ENCODE data around the gene ZNF516.
A peak's percentile ranks its signal among the peaks of the same experiment; 100 is the strongest.

Gene ZNF516

DNA sequence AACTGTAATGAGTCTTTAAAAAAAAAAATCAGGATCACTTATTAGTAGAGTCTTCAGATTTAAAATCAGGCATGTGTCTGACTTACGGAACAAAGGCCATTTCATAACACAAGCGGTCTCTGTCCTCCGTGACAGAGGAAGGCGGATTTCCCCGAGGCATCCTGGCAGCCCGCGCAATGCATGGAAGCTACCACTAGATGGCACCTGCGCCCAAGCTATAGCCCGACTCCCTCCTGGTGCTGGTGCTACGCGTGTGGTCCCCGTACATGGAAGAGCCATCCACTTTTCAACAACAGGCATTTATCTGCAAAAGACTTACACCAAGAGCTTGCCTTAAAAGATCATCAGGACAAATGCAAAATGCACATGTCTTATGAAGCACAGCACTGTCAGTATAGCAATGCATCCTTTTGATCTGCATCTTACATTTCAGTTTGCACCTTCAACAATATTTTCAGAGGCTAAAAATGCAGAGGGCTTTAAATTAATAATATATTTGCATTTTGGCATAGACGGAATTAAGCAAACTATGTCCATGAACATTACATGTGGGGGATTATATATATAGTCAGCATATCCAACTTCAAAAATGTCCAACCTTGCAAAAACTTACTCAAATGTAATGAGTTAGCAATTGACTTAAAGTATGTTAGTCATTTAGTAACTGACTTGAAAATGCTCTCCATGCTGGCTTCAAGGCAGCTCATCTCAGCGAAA, 96.0 kb downstream of the ZNF516 start:
- peak; percentile 62 to 75 (median 64) for DNase-seq (ENCODE audit: low read depth in 3 of 3)

DNA sequence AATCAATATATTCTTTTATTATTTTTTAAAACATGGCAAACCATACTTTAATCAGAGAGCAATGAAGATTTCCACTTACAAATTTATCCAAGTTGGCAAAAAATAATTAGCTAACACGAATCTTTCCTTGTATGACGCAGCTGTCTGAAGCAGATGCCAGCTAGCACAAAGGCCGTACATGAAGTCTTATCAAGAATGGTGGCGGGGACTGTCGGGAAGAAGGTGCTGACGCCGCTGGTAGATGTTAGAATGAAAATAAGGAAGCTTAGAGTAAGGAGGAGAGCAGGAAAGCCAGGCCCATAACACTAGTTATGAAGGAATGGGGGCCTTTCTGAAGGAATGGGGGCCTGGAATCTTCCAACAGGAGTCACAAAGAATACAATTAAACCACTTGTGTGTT, 96.7 kb downstream of the ZNF516 start:
- DNase-seq (ENCODE audit: low read depth in 3 of 3) = no peak

DNA sequence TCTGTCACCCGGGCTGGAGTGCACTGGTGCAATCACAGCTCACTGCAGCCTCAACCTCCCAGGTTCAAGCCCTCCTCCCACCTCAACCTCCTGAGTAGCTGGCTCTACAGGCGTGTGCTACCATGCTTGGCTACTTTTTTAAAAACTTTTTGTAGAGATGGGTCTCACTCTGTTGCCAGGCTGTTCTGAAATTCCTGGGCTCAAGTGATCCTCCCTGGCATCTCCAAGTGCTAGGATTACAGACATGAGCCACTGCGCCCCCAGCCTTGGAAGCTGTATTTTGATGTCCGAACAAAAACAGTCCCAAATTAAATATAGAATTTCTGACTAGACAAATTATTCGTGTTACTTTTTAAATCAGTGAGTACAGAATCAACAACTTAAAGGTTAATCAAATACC, 97.4 kb downstream of the ZNF516 start:
- no peak for DNase-seq (ENCODE audit: low read depth in 3 of 3)

DNA sequence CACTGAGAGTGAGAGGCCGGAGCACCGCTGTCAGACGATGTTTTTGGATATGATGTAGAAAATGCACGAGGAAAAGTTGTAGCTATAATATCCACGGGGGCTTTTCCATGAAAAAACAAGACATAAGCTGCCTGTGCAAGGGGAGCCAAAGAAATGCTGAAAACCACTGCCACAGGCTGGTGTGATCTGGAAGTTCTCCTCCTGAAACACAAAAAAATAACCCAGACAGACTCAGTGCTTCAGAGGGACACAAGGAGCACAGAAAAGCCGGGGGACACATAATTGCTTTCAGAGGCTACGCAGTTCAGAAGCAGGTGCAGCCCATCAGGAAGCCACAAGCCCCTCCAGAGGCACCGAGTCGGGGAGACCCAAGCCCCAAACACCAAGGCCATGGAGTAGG, 98.2 kb downstream of the ZNF516 start:
- no peak for DNase-seq (ENCODE audit: low read depth in 3 of 3)

DNA sequence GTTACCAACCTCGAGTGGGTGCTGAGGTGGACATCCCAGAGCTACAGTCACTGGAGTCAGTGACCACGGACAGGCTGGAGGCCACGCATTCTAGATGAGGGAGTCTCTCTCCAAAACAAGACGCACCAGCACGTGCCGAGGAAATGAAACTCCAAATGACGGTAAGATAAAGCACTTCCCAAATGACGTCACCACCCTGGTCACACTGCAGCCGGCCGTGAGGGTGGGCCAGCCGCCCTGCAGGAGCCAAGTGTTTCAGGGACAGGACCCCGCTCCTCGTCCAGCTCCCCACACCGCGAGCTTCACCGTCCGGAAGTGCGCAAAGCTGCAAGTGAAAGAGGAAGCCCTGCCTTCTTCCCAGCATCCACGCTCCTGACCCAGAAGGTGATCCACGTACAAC, 99.4 kb downstream of the ZNF516 start:
- DNase-seq (ENCODE audit: low read depth in 3 of 3) = no peak

DNA sequence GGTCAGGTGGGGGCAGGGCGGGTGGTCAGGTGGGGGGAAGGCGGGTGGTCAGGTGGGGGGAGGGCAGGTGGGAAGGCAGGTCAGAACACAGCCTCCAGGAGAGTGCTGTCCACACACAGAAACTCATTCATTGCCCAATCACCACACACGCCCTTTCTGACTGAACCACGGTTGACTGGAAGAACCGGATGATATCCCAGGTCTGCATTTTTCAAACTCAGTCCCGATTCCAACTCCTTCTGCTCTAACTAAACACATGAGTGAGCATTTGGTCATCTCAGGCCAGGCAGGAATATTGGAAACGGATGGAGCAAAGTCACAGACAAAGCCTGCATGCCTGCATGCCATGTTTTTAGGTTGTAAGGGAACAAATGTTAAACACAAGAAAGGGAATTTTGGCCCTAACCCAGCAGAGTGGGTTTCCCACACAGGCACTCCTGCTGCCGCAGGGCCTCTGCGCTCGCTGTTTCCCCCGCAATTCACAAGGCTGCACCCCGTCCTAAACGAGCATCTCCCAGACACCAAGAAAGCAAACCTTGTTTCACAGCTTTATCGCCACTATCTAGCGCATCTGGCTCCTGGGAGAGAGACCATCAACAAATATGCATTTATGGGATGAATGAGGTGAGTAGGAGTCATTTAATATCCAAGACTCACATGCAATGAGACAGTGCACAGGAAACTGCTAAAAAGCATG, 100.1 kb downstream of the ZNF516 start:
- no peak for DNase-seq (ENCODE audit: low read depth in 3 of 3)

DNA sequence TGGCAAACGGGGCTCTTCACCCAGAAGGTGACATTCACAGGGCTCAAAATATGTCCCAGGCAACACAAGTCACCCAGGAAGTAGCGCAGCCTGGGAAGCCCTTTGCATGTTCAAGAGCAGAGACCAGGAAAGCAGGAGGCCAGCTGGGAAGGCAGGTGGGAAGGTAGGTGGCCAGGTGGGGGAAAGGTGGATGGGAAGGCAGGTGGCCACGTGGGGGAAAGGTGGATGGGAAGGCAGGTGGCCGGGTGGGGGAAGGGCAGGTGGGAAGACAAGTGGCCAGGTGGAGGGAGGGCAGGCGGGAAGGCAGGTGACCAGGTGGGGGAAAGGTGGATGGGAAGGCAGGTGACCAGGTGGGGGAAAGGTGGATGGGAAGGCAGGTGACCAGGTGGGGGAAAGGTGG, 102.7 kb downstream of the ZNF516 start:
- DNase-seq (ENCODE audit: low read depth in 3 of 3) = no peak

DNA sequence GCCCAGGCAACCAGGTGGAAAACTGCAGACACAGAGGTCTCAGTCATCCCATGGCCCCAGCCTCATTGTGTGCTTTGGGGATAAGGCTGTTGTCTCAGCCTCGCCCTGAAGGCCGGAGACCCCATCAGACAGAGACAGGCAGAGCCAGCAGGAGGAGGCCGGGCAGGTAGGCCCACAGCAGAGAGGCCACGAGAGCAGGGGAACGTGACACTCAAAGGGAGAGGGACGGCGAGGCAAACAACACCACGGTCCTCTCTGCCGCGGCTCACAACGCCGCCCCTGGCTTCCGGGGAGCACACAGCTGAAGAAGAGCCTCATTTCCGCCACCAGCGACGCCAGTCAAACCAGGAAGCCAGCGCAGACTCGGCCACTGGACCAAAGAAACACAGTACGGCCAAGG, 103.3 kb downstream of the ZNF516 start:
- DNase-seq (ENCODE audit: low read depth in 3 of 3) = no peak

DNA sequence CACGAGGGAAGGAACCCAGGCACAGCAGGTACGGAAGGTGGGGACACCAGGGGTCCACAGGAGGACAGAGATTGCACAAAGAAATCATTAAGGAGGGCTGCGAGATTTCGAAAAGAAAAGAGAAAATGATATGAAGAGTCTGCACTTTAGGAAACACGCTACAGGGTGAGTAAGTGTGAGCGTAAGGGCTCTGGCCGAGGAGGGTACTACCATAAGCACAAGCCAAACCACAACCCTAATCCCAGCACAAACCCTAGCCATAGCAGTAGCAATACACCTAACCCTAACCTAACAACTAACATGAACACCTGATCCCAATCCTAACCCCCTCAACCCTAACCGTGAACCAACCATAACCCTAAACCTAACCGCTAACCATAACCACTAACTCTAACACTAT, 104.0 kb downstream of the ZNF516 start:
- DNase-seq (ENCODE audit: low read depth in 3 of 3) = no peak

DNA sequence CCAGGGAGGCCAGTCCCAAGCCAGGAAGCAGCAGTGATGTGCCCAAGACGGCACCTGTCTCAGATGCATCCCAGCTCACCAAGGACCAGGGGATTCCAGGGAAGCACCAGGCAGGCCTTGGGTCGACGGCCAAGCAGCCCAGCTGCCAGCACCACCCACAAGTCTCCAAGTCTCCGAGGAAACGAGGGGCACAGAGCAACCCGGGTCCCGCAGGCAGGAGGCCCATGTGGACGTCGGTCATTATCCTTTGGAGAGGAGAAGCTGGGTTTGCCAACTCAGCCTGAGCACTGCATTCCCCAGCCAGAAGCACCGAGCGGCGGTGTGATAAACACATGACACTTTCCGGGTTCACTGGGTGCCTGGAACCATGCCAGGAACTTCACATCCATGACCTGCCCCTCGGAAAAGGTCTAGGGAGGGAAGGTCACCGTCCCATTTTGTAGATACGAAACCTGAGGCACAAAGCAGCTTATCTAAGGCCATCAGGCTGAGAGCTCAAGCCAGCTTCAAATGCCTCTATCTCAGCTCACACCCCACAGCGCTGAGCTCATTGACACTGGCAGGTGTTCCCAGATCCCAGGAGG, 104.5 kb downstream of the ZNF516 start:
- DNase-seq (ENCODE audit: low read depth in 3 of 3) = no peak

DNA sequence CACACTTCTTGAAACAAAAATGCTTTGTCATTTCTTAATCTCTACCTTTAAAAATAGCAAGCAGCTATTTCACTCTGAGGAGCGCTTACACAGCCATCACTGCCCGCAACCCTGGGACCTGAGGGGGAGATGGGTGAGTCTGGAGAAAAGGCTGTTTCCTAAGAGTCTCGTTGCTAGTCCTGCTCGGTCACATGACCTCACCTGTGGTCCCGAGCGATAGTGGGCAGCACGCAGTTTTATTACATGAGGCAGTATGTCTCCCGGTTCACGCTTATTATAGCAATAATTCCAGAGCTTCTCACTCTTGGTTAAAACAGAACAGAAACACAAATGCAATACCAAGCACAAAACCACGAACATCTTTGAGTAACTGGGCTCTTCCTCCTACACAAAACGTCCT, 105.3 kb downstream of the ZNF516 start:
- DNase-seq (ENCODE audit: low read depth in 3 of 3) = no peak

DNA sequence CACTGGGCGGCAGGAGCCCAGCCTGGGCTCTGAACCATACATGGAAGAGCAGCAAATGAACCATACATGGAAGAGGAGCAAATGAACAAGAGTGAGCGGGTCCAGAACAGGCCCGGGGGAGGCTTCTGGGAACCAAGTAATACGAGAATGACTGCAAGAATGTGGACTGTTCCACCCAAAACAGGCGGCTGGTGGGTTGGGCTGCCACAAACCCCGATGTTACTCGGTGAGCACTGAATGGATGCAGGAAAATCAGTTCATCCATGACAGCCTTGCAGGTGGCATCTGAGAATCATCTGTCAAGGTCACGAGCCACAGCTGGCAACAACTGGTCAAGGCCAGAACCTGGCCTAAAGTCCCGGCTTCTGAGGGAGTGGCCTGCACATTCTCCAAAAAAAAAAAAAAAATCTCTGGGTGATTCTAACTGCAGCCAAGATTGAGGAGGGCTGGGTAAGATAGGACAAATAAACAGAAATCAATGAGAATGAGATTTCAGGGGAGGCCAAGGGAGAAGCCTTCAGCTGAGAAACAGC, 106.1 kb downstream of the ZNF516 start:
- DNase-seq (ENCODE audit: low read depth in 3 of 3) = no peak

DNA sequence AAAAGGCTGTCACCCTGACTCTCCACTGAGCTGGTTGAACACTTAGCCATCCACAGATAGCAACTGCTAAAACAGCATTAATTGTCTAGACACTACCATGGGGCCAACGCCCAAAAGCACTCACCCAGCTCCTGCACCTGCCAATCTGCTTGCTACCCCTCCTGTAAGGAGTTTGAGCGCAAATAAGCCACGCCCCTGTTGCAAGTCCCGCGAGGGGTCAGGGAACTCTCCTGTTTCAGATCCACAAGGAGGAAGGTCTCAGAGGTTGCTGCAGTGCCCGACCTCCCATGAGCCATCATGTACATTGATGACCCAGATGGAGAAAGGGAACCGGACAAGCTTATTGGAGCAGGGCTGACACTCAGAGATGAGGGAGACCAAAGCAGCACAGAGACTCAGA, 106.8 kb downstream of the ZNF516 start:
- DNase-seq (ENCODE audit: low read depth in 3 of 3) = no peak

DNA sequence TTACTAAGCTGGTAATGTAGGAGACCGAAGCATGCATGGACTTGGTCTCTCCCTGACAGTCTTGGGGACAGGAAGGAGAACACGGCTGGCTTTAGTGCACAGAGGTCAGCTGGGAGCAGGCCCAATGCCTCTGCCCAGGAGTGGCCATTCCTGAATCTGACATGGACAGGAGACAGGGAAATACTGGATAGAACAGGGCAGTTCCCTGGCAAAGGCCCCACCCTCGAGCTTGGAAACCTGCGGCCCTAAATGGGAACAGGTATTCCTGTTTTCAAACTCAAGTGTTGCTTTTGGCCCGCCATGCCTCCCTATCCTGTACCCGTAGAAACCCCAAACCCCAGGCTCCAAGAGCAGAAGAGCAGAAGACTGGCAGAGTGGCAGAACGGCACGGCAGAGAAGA, 107.4 kb downstream of the ZNF516 start:
- DNase-seq (ENCODE audit: low read depth in 3 of 3) = no peak

DNA sequence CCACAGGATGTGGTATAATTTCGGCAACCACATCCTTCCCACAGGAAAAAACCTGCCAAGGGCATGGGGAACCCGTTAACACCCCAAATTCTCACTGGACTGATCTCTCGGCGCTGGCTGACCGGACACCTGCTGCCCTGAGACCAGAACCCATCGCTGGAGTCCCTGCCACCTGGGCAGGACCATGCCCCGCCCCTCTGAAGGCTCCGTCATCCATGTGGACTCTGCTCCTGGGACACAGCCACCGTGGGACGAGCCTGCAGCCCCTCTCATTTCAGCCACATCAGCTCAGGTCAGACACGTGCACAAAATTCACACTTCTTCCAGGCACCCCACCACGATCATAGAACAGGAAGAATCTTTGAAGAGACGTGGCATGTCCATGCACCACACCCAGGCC, 108.2 kb downstream of the ZNF516 start:
- DNase-seq (ENCODE audit: low read depth in 3 of 3) = no peak

DNA sequence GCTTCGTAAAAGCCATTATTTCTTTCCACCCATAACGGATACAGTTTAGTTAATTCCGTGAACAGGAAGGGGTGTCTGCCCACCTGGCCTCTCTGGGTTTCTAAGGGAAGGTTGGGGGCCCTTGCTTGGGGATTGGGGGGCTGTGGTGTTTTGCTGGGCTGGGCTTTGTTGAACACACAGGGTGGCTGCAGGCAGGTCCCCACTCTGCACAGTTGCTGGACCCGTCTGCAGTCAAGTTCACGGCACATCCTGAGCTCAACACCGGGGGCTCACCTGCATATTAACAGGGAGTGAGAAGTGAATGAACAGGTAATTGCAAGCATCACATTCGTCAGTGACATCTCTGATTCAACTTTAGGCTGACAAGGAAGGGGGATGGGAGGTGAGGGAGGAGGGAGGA, 109.0 kb downstream of the ZNF516 start:
- no peak for DNase-seq (ENCODE audit: low read depth in 3 of 3)

DNA sequence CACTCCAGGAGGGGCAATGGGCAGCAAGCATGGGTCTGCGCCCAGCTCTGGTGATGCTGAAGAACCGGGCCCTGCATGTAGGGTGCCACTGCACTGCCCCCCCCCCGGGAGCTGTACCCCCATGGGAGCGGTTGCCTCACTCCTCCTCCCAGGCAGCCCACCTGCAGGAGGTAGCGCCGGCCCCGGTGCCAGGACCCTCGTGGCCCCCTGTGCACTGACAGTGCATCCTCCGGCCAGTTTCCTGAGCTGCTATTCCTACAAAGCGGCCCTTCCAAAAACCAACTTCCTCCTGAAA, 109.4 kb downstream of the ZNF516 start:
- no peak for DNase-seq (ENCODE audit: low read depth in 3 of 3)

DNA sequence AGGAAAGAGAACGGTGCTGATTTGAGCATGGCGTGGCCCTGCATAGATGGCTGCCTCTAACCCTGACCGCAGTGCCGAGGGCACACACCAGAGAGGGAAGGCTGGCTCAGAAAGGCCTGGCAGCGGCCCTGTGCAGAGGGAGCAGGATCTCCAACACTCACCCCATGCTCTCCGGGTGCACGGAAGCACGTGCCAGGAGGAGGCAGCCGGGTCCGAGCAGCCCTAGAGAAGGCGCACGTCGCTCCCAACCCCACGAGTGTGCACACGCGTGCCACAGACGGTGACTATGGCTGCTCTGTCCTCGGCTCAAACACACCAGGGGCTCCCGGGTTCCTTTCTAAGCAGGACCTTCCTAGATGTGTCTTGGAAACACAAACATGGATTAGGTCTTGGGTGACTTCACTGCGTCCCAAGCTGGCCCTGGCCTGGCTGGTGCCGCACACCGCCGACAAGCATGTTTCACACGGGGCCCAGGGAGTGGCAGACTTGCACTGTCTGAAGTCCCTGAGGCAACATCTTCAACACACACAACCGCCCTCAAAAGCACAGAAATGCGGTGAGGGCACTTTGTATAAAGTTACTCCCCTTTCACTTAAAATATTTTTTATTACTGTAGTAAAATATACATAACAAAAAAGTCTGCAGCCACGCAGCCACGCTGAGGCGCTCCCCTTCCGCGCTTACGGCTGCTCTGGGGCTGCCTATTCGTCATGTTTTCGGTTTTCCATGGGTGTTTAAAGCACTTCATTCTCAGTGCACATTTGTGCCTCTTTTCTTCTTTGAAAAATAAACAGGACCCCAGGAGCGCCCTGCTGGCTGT, 110.0 kb downstream of the ZNF516 start:
- DNase-seq (ENCODE audit: low read depth in 3 of 3) = no peak

DNA sequence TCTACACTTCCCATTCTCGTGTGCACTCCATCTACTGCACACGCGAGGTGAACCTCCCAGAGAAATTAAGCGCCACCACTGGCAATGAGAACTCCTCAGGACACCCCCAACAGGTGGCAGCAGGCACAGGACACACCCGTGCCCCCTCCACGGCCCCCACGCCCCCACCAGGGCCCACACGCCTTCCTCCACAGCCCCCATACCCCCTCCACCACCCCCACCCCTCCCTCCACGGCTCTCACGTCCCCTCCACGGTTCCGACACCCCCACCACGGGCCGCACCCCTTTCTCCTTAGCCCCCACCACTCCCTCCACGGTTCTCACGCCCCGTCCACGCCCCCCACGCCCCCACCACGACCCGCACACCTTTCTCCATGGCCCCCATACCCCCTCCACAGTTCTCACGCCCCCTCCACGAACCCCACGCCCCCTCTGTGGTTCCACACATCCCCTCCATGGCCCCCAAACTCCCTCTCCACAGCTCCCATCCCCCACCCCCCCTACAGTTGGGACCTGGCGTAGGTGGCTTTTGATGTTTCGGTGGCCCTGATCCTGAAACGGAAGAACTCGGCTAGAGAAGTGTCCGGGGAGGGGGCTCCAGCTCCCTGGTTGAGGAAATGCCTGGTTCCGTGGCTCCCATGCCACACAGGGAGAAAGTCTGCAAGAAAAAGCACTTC, 110.8 kb downstream of the ZNF516 start:
- no peak for DNase-seq (ENCODE audit: low read depth in 3 of 3)

DNA sequence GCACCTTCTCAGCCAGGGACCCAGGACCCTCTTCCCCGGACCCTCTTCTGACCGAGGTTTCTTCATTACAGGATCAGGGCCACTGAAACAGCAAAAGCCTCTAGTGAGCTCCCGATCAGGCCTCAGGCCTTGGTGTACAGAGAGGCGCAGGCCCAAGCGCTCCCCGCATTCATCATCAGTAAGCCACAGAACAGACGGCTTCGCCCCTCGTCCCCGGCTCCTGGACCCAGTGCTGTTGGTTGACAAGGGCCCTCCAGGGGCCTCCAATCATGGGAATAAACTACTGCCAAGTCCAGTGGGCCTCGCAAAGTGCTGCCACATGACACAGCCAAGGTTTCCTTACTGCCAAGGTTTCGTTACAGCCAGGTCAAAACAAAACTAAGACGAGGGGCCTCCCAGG, 111.4 kb downstream of the ZNF516 start:
- no peak for DNase-seq (ENCODE audit: low read depth in 3 of 3)

DNA sequence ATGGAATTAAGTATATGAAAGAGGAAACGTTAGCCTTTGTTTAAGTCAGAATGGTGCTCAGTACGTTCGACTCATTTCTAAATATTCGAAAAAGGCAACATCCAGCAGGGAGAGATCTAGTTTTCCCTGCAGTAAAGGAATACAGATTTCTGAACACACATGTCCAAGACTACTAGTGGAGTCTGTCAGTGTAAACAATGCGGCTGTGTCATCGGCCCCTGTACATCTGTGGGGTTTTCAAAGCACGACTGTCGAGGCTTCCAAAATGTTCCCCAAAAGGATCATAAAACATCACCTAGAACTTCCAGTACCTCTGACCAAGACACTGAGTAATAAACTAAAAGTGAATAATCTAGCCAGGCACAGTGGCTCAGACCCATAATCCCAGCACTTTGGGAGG, 112.8 kb downstream of the ZNF516 start:
- no peak for DNase-seq (ENCODE audit: low read depth in 3 of 3)
